ENCODE results near the gene DNAH1.

The DNAH1 gene

GRCh38 chr3:52438579-52439425 is 122.7 kb downstream of the DNAH1 start:
- no peak overlapping the region for H3K4me3 ChIP-seq (ENCODE audit: low read depth, low read length)
- no peak for TF ChIP-seq CTCF (IDR thresholded peaks at IDR 0.05; ENCODE audit: low read depth, low read length)

DNA sequence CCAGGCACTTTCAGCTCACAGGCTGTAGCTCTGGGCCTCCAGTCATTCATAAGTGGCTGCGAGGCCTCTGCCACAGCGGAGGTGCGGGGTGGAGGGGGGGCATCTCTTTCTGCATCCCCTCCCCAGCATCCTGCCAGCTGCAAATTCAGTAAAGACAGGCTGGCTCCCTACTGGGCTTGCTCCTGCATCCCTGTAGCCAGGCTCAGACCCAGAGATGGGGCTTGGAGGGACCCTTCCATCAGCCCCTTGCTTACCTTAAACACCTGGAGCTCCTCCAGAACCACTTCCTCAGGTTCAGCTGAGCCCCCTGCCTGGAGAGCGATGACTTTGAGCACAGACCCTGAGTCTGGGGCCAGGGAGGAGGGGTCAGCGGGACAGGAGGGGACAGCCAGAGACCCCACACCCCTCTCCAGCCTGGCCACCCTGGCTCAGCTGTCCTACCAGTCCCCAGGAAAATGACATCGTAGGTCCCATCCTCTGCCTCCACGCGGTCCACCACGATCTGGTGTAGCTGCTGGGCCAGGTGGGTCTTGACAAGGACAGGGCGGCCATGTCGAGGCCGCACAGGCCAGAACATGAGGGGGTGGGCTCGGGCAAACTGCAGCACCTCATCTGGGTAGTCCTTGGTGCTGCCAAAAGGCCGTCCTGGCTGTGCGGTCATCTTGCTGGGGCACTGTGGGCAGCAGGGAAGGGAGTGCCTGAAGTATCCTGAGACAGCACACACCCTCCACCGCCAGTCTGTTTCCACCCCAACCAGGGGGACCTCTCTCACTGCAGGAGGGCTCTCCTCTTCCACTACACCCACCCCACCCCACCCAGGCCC is 123.5 kb downstream of the DNAH1 start:
- no peak overlapping the region for H3K4me3 ChIP-seq (ENCODE audit: low read depth, low read length)
- H3K36me3 ChIP-seq = no peaks in the 10 kb centered on the region
- no peaks in the 10 kb centered on the region for H3K9me3 ChIP-seq
- DNase-seq = no peak
- no peaks in the 10 kb centered on the region for H3K27me3 ChIP-seq
- TF ChIP-seq CTCF (IDR thresholded peaks at IDR 0.05; ENCODE audit: low read depth, low read length) = no peak
- H3K4me1 ChIP-seq = no peaks in the 10 kb centered on the region; the same call in 1 of the 2 replicates

More at GRCh38 chr3:52438579-52439425, 122.7 kb downstream of the DNAH1 start:
- no peaks in the 10 kb centered on the region for H3K27me3 ChIP-seq
- no peaks in the 10 kb centered on the region for H3K9me3 ChIP-seq
- no peaks in the 10 kb centered on the region; the same call in 1 of the 2 replicates for H3K4me1 ChIP-seq
- H3K36me3 ChIP-seq = no peaks in the 10 kb centered on the region
- no peak for DNase-seq

GRCh38 chr3:52440249-52440551 is 124.1 kb downstream of the DNAH1 start:
- H3K27me3 ChIP-seq = no peaks in the 10 kb centered on the region
- H3K4me1 ChIP-seq = no peaks in the 10 kb centered on the region
- H3K4me3 ChIP-seq (ENCODE audit: low read depth, low read length) = no peak overlapping the region
- no peak for DNase-seq
- H3K36me3 ChIP-seq = no peaks in the 10 kb centered on the region
- no peaks in the 10 kb centered on the region for H3K9me3 ChIP-seq
- no peak for TF ChIP-seq CTCF (IDR thresholded peaks at IDR 0.05; ENCODE audit: low read depth, low read length)

GRCh38 chr3:52440671-52441070 is 124.6 kb downstream of the DNAH1 start:
- Histone ChIP-seq H3K9me3 (no peaks in the 10 kb centered on the region), H3K4me1 (no peaks in the 10 kb centered on the region), H3K4me3 (ENCODE audit: low read depth, low read length) (no peak overlapping the region), H3K27me3 (no peaks in the 10 kb centered on the region), H3K36me3 (no peaks in the 10 kb centered on the region)
- TF ChIP-seq CTCF (IDR thresholded peaks at IDR 0.05; ENCODE audit: low read depth, low read length) = no peak
- no peak for DNase-seq

DNA sequence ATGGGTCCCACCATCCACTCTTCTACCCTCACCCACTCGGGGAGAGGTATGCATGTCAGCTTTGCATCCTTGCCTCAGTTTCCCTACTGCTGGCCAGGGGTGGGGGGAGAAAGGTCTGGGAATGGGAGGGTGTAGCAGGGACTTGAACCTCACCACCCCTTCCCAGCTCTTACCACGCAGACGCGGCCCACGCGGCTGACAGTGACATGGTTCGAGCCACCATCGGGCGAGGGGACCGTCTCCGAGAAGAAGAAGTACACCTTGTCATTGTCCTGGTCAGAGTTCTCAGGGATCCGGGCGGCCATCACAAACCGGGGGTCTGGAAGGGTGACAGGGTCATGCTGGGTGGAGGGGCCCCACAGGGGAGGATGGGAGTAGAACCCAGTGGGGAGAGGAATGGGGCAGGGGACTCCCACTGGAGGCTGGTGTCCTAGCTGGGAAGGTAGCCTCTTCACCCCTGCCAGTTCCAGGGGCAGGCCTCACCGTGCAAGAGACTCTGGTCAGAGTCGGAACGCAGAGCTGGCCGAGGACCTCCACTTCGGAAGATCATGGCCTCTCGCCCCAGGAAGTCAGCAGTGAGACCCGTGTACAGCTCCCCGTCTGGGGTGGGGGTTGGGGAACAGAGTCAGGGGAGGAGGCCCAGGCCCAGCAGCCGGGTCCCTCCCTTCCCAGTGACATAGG is 125.1 kb downstream of the DNAH1 start:
- Histone ChIP-seq H3K4me1 (no peaks in the 10 kb centered on the region), H3K4me3 (ENCODE audit: low read depth, low read length) (no peak overlapping the region), H3K27me3 (no peaks in the 10 kb centered on the region), H3K9me3 (no peaks in the 10 kb centered on the region), H3K36me3 (no peaks in the 10 kb centered on the region)
- DNase-seq = no peak
- no peak for TF ChIP-seq CTCF (IDR thresholded peaks at IDR 0.05; ENCODE audit: low read depth, low read length)

Data from BE2C (cell line).